K562 (cell line): ENCODE results near the gene ATP5MC3. TPM values are rescaled to one million over a fixed set of nuclear protein-coding genes. Genes with fewer than 3 reads are reported as not detected.

Experiments used
- ATAC-seq: fragments of 200-7000 bp; cut with Tn5 transposase; 3 replicates; pipeline ENCODE4 v1.9.1; 2020; ENCODE audit warnings: moderate library complexity
- BruUV-seq: library from RNA; stranded (reverse); fragments of 400-500 nt; replicated peaks from 2 replicates; lab custom pipeline; 2021; lab: Mats Ljungman, UMichigan
- CTCF ChIA-PET: fragments of 300-600 bp; formaldehyde crosslinking; extraction: SDS; loops from one replicate; lab custom pipeline; 2021; ENCODE audit warnings: low intra/inter-chr PET ratio; lab: Yijun Ruan, JAX
- POLR2A ChIA-PET: fragments of 300-600, 350-650 bp; sonication (Branson Sonifier 250); formaldehyde crosslinking; extraction: SDS; loops from one replicate; lab custom pipeline; 2021; ENCODE audit warnings: antibody characterized with exemption, inconsistent platforms; lab: Yijun Ruan, JAX
- DNase-seq, 4 experiments: peaks; one replicate each; pipeline versions ENCODE4 v3.0.0 to v3.0.0-alpha.2; 2011 to 2018; ENCODE audit warnings: low spot score in 3 of 4, mixed read lengths in 3 of 4; ENCODE audit errors: extremely low read depth in 1 of 4
- FAIRE-seq: peaks from 2 replicates; lab custom pipeline; 2011; peaks lifted over from hg19 to GRCh38; lab: Jason Lieb, UNC
- H2AFZ ChIP-seq: 2 replicates; pipeline ENCODE4 v1.6.0; 2011; ENCODE audit warnings: low read depth, low read length, control low read depth, inconsistent platforms
- H3K27ac ChIP-seq: fragments of 200-600 bp; 3 replicates; pipeline ENCODE4 v1.8.0; 2011; ENCODE audit warnings: low read depth, mild to moderate bottlenecking, control low read depth, inconsistent platforms, low read length, moderate library complexity, mixed read lengths; ENCODE audit errors: extremely low read depth
- H3K27me3 ChIP-seq, 2 experiments: fragments of 300-600 bp in 1 of 2; 2 replicates in 1 of 2; 3 replicates in 1 of 2; pipeline versions ENCODE4 v1.6.0 to v1.8.0; 2011; ENCODE audit warnings: inconsistent platforms in 2 of 2, low read length in 2 of 2, mild to moderate bottlenecking in 1 of 2, mixed read lengths in 1 of 2, moderate library complexity in 1 of 2; ENCODE audit not compliant: control insufficient read depth in 2 of 2, insufficient read depth in 2 of 2
- H3K36me3 ChIP-seq: fragments of 300-600 bp; 3 replicates; pipeline ENCODE4 v1.8.0; 2011; ENCODE audit warnings: mild to moderate bottlenecking, low read length, inconsistent platforms; ENCODE audit not compliant: control insufficient read depth, insufficient read depth
- H3K4me1 ChIP-seq, 2 experiments: fragments of 200-600 bp in 1 of 2; replicated peaks in 1 of 2; 2 replicates in 1 of 2; 3 replicates in 1 of 2; pipeline versions ENCODE4 v1.5.1 to v1.8.0; 2011; ENCODE audit warnings: inconsistent platforms in 2 of 2, low read length in 2 of 2, mild to moderate bottlenecking in 1 of 2, mixed read lengths in 1 of 2, moderate library complexity in 1 of 2; ENCODE audit not compliant: control insufficient read depth in 2 of 2, insufficient read depth in 2 of 2
- H3K4me2 ChIP-seq: 2 replicates; pipeline ENCODE4 v1.6.1; 2011; ENCODE audit warnings: low read length, control low read depth, inconsistent platforms, mixed read lengths; ENCODE audit not compliant: insufficient read depth
- H3K4me3 ChIP-seq: fragments of 200-600 bp; sonication (generic), shearing (Covaris generic); 2 replicates; pipeline ENCODE4 v1.5.1; 2016; ENCODE audit warnings: control low read depth, inconsistent platforms
- H3K79me2 ChIP-seq: fragments of 200-600 bp; 3 replicates; pipeline ENCODE4 v1.8.0; 2011; ENCODE audit warnings: low read length, inconsistent platforms; ENCODE audit not compliant: control insufficient read depth, insufficient read depth
- H3K9ac ChIP-seq, 2 experiments: 2 replicates each; pipeline versions ENCODE4 v1.6.0 to v1.6.1; 2011; ENCODE audit warnings: low read depth in 2 of 2, low read length in 2 of 2, control low read depth in 1 of 2, inconsistent platforms in 1 of 2, mild to moderate bottlenecking in 1 of 2, mixed read lengths in 1 of 2; ENCODE audit not compliant: insufficient read depth in 1 of 2
- H3K9me1 ChIP-seq: one replicate; pipeline ENCODE4 v1.6.0; 2011; ENCODE audit warnings: inconsistent platforms, mild to moderate bottlenecking, low read length, moderate library complexity; ENCODE audit not compliant: control insufficient read depth, insufficient read depth
- H3K9me3 ChIP-seq: replicated peaks from 2 replicates; pipeline ENCODE4 v1.5.1; 2011; ENCODE audit warnings: low read depth, low read length, inconsistent platforms; ENCODE audit not compliant: control insufficient read depth, insufficient read depth
- H4K20me1 ChIP-seq: replicated peaks from 2 replicates; pipeline ENCODE4 v1.6.1; 2011; ENCODE audit warnings: low read length, inconsistent platforms, mixed read lengths; ENCODE audit not compliant: control insufficient read depth, insufficient read depth
- CBFA2T2 ChIP-seq: fragments of 450-650 bp; conservative IDR thresholded peaks from 2 replicates; pipeline ENCODE4 v1.6.1; 2017; ENCODE audit warnings: mild to moderate bottlenecking
- CXXC5 ChIP-seq: fragments of 250-450 bp; sonication (Bioruptor Pico); IDR thresholded peaks from 2 replicates; pipeline ENCODE4 v1.8.0; 2022; ENCODE audit warnings: inconsistent platforms, mild to moderate bottlenecking, moderate library complexity
- HNRNPL ChIP-seq: fragments of 200-400 bp; formaldehyde crosslinking; IDR thresholded peaks from 2 replicates; pipeline ENCODE4 v1.6.1; 2017; ENCODE audit warnings: low read depth, mild to moderate bottlenecking, low read length
- MEIS2 ChIP-seq: fragments of 450-650 bp; IDR thresholded peaks from 2 replicates; pipeline ENCODE4 v1.6.1; 2014; ENCODE audit warnings: mild to moderate bottlenecking; ENCODE audit not compliant: partially characterized antibody
- SMC3 ChIP-seq: conservative IDR thresholded peaks from 2 replicates; pipeline ENCODE4 v1.6.1; 2011; ENCODE audit warnings: low read depth, low read length, improper control_type of control experiment; ENCODE audit not compliant: insufficient read depth
- TBP ChIP-seq: optimal IDR thresholded peaks from 2 replicates; pipeline ENCODE3; 2011; ENCODE audit warnings: low read depth, low read length, improper control_type of control experiment
- TOE1 ChIP-seq, 2 experiments: fragments of 450-650 bp in 1 of 2; sonication (generic) in 1 of 2; formaldehyde crosslinking in 1 of 2; IDR thresholded peaks; 2 replicates each; pipeline versions ENCODE4 v1.7.1 to v1.8.0; 2016 to 2022; ENCODE audit warnings: borderline replicate concordance in 2 of 2, mild to moderate bottlenecking in 2 of 2, antibody characterized with exemption in 1 of 2, inconsistent platforms in 1 of 2, low read depth in 1 of 2, missing genetic modification reagents in 1 of 2, moderate library complexity in 1 of 2
- ZFP30 ChIP-seq: fragments of 250-450 bp; sonication (Bioruptor Pico); IDR thresholded peaks from 2 replicates; pipeline ENCODE4 v1.8.0; 2022; ENCODE audit warnings: moderate library complexity, mild to moderate bottlenecking, inconsistent platforms, borderline replicate concordance
- ZKSCAN3 ChIP-seq: fragments of 250-450 bp; sonication (Bioruptor Pico); IDR thresholded peaks from 2 replicates; pipeline ENCODE4 v1.4.0; 2020
- ZNF224 ChIP-seq: sonication (generic); formaldehyde crosslinking; IDR thresholded peaks from 2 replicates; pipeline ENCODE4 v1.8.0; 2022; ENCODE audit warnings: mild to moderate bottlenecking, missing genetic modification reagents
- ZNF586 ChIP-seq: fragments of 450-650 bp; formaldehyde crosslinking; conservative IDR thresholded peaks from 2 replicates; pipeline ENCODE4 v1.4.0; 2020; ENCODE audit warnings: mild to moderate bottlenecking, moderate library complexity
- ZNF764 ChIP-seq: fragments of 250-450 bp; sonication (Bioruptor Pico); IDR thresholded peaks from 2 replicates; pipeline ENCODE4 v1.4.0; 2020; ENCODE audit warnings: low read depth, mild to moderate bottlenecking, moderate library complexity
- WGBS: fragments of 100-300 bp; shearing (Covaris generic); methylation state at CpG from one replicate; pipeline ENCODE4 v1.1.6; 2016; ENCODE audit warnings: low coverage, mixed read lengths; ENCODE audit not compliant: insufficient coverage; ENCODE audit errors: missing lambda C conversion rate; 5-methylcytosine and 5-hydroxymethylcytosine counted together
- in situ Hi-C: fragments of 300-500 bp; cut with MboI; formaldehyde crosslinking; loops from 4 replicates; pipeline ENCODE4 v1.15.0; 2018; ENCODE audit warnings: inconsistent platforms, mixed read lengths
- intact Hi-C: fragments of 100-400 bp; cut with micrococcal nuclease; formaldehyde crosslinking; loops from 2 replicates; pipeline ENCODE4 v1.14.2; 2022
- polyA plus RNA-seq, 8 experiments: library from polyadenylated mRNA; depleted of rRNA in 4 of 8; stranded (reverse) in 5 of 8; unstranded in 3 of 8; fragments of >200 nt; fragmentation: Nextera tagmentation in 2 of 8; fragmentation: Illumina TruSeq in 1 of 8; extraction: Ambion mirVana in 2 of 8; extraction: Trizol in 1 of 8; gene quantifications; 2 replicates each; pipeline versions ENCODE4 v1.2.1 to v1.2.3, GENCODE V29; 2011 to 2014; ENCODE audit warnings: inconsistent platforms in 1 of 8, missing spikeins in 1 of 8
- total RNA-seq, 7 experiments: library from RNA; depleted of rRNA in 6 of 7; stranded (reverse); fragments of >200 nt in 6 of 7; fragmentation: Illumina TruSeq in 2 of 7; extraction: Trizol in 2 of 7; gene quantifications; 2 replicates each; pipeline versions ENCODE4 v1.2.1 to v1.2.3, GENCODE V29; 2011 to 2021; ENCODE audit warnings: low replicate concordance in 1 of 7
- TF ChIP-seq, protein P1 (sequence below), 2 experiments: fragments of 450-650 bp in 1 of 2; sonication (generic) in 1 of 2; formaldehyde crosslinking in 1 of 2; IDR thresholded peaks; 2 replicates each; pipeline versions ENCODE4 v1.7.1 to v1.9.0; 2016 to 2022; ENCODE audit warnings: inconsistent platforms in 1 of 2, mild to moderate bottlenecking in 1 of 2, missing genetic modification reagents in 1 of 2

Gene ATP5MC3
- total and polyA plus RNA-seq, 9 of the 15 experiments (the other 6 are each of a cell fraction or from before 2014, with no cell fraction given) = 423 to 2,565 (median 1,012) TPM

- TF ChIP-seq TOE1 (IDR thresholded peaks at IDR 0.05; ENCODE audit: borderline replicate concordance) (no peak), TOE1 (CRISPR knock-in tag; IDR thresholded peaks at IDR 0.05; ENCODE audit: borderline replicate concordance, low read depth) (no peak), MEIS2 (no peak), ZKSCAN3 (CRISPR knock-in tag) (no peak), TBP (no peak), ZNF224 (CRISPR knock-in tag) (no peak), SMC3 (no peak), CXXC5 (0 out of 2 replicates have a peak, but pooled peaks have one; percentile 22), ZFP30 (no peak), CBFA2T2 (peak; percentile 47)
Observed at GRCh38 chr2:175158894-175159293, 22.6 kb downstream of the ATP5MC3 start (continued).

DNA sequence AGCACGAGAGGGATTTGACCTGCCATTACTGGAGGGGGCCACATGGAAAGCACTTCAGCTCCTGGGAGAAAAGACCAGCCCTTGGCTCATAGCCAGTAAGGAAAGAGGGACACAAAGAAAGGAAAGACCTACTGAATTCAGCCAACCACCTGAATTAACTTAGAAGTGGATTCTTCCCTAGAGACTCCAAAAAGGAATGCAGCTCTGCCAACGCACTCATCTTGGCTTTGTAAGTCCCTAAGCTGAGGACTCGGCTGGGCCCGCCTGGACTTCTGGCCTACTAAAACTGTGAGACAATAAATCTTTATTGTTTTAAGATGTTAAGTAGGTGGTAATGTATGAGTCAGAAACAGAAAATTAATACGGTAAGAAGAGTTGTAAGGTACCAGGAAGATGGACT, 25.0 kb downstream of the ATP5MC3 start:
- H3K9me1 ChIP-seq = no peaks in the 10 kb centered on the region
- intact Hi-C loops (no loop called here), in situ Hi-C loops (no loop called here)
- FAIRE-seq = no peak
- H3K79me2 ChIP-seq = peaks cover 96% of the 10 kb centered on the region
- ChIA-PET CTCF (no interaction called here), POLR2A (interaction anchor here (0.5 to 3.0 kb wide), 3 partner anchors 9 to 17 kb away, joined by 3 to 17 read pairs (median 4); no protein-coding TSS in a partner anchor)
- H3K27me3 ChIP-seq = no peaks in the 10 kb centered on the region
- no peak for DNase-seq
- no peak overlapping the region for H3K4me2 ChIP-seq
- H3K36me3 ChIP-seq = peaks cover 33% of the 10 kb centered on the region
- no peak for ATAC-seq
- 78% methylated on average over 5 of the region's 5 CpGs for WGBS
- no peak overlapping the region for H3K4me3 ChIP-seq
- H4K20me1 ChIP-seq = peaks cover 34% of the 10 kb centered on the region
- no peak overlapping the region; the same call in 2 of the 3 replicates for H3K27ac ChIP-seq
- no TSS peak for BruUV-seq
- H3K9ac ChIP-seq = no peak overlapping the region; a peak in 1 of 4 replicates
- H3K4me1 ChIP-seq = peaks cover 21 to 43% of the 10 kb centered on the region in 2 experiments
- H2AFZ ChIP-seq = no peak overlapping the region
- H3K9me3 ChIP-seq = no peaks in the 10 kb centered on the region
- TF ChIP-seq ZNF764 (no peak), HNRNPL (no peak), ZNF586 (CRISPR knock-in tag) (no peak)
- TF ChIP-seq, protein P1, sequence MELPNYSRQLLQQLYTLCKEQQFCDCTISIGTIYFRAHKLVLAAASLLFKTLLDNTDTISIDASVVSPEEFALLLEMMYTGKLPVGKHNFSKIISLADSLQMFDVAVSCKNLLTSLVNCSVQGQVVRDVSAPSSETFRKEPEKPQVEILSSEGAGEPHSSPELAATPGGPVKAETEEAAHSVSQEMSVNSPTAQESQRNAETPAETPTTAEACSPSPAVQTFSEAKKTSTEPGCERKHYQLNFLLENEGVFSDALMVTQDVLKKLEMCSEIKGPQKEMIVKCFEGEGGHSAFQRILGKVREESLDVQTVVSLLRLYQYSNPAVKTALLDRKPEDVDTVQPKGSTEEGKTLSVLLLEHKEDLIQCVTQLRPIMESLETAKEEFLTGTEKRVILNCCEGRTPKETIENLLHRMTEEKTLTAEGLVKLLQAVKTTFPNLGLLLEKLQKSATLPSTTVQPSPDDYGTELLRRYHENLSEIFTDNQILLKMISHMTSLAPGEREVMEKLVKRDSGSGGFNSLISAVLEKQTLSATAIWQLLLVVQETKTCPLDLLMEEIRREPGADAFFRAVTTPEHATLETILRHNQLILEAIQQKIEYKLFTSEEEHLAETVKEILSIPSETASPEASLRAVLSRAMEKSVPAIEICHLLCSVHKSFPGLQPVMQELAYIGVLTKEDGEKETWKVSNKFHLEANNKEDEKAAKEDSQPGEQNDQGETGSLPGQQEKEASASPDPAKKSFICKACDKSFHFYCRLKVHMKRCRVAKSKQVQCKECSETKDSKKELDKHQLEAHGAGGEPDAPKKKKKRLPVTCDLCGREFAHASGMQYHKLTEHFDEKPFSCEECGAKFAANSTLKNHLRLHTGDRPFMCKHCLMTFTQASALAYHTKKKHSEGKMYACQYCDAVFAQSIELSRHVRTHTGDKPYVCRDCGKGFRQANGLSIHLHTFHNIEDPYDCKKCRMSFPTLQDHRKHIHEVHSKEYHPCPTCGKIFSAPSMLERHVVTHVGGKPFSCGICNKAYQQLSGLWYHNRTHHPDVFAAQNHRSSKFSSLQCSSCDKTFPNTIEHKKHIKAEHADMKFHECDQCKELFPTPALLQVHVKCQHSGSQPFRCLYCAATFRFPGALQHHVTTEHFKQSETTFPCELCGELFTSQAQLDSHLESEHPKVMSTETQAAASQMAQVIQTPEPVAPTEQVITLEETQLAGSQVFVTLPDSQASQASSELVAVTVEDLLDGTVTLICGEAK (IDR thresholded peaks at IDR 0.05) = peak; percentile 70
- TF ChIP-seq, protein P1 (CRISPR knock-in tag; IDR thresholded peaks at IDR 0.05) = peak; percentile 42; the same call in 1 of the 2 replicates
